ENCODE data around the gene CRIP2.

The CRIP2 gene

DNA sequence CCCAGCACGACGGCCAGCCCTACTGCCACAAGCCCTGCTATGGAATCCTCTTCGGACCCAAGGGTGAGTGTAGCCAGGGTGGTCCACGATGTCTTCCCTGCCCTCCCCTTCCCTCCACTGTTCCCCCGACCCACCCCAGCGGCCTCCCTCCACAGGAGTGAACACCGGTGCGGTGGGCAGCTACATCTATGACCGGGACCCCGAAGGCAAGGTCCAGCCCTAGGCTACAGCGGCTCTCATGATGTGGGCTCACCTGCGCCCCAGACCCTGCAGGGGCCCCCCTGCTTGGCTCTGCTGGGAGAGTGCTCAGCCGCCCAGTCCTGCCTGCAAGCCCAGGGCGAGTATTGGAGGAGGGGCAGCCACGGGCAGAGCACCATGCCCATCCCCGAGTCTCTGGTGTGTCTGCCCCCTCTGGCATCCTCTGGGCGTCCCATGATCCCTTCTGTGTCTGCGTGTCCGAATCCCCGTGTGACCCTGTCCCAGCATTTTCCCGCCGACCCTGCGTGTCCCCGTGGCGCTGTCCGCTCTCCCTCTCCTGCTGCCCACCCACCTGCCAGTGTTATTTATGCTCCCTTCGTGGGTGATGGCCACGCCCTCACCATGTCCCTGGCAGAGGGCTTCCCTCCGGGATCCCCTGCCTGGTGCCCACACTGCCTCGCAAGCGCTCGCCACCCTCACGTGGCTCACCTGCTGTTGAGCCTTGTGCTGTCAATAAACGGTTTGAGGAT lies 5.0 kb downstream of the CRIP2 start:
- H3K9me3 ChIP-seq (ENCODE audit: low read depth, low read length) = no peaks in the 10 kb centered on the region
- H3K4me3 ChIP-seq = no peak overlapping the region
- H3K36me3 ChIP-seq (ENCODE audit: insufficient read depth, low read length) = peaks cover 8% of the 10 kb centered on the region
- no peak overlapping the region for H3K9ac ChIP-seq (ENCODE audit: insufficient read length)
- no peak for DNase-seq (ENCODE audit: low read depth, low spot score)
- no peak for TF ChIP-seq POLR2AphosphoS5 (IDR thresholded peaks at IDR 0.05; ENCODE audit: borderline replicate concordance, low read depth, low read length)
- no peak for TF ChIP-seq EZH2 (IDR thresholded peaks at IDR 0.05)
- TF ChIP-seq FOXP2 (optimal IDR thresholded peaks at IDR 0.05; ENCODE audit: control extremely low read depth, extremely low read length, insufficient read depth) = no peak
- H3K27ac ChIP-seq = peak overlapping the region; percentile 97; the same call in 1 of the 2 replicates

DNA sequence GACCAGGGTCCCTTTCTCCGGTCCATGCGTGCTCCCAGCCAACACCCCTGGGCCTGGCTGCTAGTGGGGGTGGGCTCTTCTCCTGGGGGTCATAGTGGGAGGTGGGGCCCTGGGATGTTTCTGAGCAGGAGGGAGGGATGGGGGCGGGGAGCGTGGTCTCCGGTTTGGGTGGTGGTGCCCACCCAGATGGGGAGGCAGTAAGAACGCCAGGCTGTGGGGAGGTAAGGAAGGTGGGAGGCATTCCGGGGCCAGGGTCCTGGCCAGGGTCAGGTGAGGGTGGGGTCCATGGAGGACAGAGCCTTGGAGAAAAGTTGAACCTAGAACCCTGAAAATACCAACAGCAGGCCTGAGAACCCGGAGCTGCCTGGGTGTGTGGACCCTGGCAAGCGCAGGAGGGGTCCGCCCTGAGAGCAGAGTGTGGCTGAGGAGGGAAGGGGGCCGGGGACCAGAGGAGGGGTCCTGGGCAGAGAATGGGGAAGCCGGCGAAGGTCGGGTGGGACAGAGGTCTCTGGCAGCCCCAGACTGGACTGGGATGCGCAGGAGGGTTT lies 5.7 kb downstream of the CRIP2 start:
- peak overlapping the region; percentile 97 for H3K27ac ChIP-seq
- peak overlapping the region; percentile 79; the same call in 1 of the 2 replicates for H3K4me3 ChIP-seq
- H3K36me3 ChIP-seq (ENCODE audit: insufficient read depth, low read length) = peaks cover 8% of the 10 kb centered on the region
- no peak overlapping the region for H3K9ac ChIP-seq (ENCODE audit: insufficient read length)
- TF ChIP-seq FOXP2 (optimal IDR thresholded peaks at IDR 0.05; ENCODE audit: control extremely low read depth, extremely low read length, insufficient read depth) = no peak
- TF ChIP-seq EZH2 (IDR thresholded peaks at IDR 0.05) = no peak
- no peak for TF ChIP-seq POLR2AphosphoS5 (IDR thresholded peaks at IDR 0.05; ENCODE audit: borderline replicate concordance, low read depth, low read length)
- no peak for DNase-seq (ENCODE audit: low read depth, low spot score)
- H3K9me3 ChIP-seq (ENCODE audit: low read depth, low read length) = no peaks in the 10 kb centered on the region

DNA sequence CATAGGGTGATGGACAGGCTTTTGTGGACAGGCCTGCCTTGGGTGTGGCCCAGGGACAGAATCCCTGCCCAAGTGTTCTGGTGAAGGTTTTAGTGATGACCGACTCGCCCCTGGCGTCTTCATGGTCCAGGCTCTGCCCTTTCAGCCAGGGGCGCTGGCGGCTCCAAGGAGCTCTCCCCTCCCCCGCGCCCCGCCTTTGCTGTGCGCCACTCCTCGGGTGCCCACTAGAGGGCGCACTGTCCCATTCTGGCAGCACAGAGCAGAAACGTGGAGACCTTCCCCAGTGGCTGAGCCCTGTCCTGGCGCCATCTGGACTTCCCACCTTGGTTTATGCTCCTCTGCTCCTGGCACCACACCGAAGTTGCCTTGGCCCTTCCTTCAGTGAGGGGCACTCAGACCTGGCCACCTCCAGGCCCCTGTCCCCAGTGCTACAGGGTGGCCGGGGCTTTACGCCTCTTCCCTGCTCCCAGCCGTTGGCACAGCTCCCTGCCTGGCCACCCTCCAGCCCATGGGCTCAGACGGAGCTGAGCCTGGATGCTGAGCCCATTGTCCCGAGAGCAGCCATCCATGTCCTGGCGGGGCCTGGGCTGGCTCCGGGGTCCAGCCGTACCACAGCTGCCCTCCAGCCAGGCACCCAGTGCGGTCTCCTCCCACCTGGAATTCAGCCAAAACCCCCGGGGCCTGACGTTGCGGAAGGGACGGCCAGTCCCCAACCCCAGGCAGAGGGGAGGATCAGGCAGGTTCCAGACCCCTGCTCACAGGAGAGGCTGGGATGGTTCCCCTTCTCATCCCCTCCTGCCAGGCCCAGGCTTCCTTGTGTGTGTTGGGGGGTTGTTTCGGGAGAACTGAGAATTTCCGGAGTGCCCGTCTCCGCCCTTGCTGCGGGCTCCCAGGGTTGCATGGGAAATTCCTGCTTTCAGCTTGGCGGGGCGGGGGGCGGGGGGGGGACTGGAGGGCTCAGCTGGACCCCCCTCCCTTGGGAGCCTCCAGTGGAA lies 6.5 kb downstream of the CRIP2 start:
- DNase-seq (ENCODE audit: low read depth, low spot score) = peak; percentile 55
- Histone ChIP-seq H3K36me3 (ENCODE audit: insufficient read depth, low read length) (peaks cover 8% of the 10 kb centered on the region), H3K4me3 (peak overlapping the region; percentile 79), H3K9me3 (ENCODE audit: low read depth, low read length) (no peaks in the 10 kb centered on the region), H3K9ac (ENCODE audit: insufficient read length) (peak overlapping the region; percentile 78), H3K27ac (peak overlapping the region; percentile 97)
- TF ChIP-seq EZH2 (IDR thresholded peaks at IDR 0.05) (no peak), FOXP2 (optimal IDR thresholded peaks at IDR 0.05; ENCODE audit: control extremely low read depth, extremely low read length, insufficient read depth) (no peak), POLR2AphosphoS5 (IDR thresholded peaks at IDR 0.05; ENCODE audit: borderline replicate concordance, low read depth, low read length) (peak; percentile 51)

DNA sequence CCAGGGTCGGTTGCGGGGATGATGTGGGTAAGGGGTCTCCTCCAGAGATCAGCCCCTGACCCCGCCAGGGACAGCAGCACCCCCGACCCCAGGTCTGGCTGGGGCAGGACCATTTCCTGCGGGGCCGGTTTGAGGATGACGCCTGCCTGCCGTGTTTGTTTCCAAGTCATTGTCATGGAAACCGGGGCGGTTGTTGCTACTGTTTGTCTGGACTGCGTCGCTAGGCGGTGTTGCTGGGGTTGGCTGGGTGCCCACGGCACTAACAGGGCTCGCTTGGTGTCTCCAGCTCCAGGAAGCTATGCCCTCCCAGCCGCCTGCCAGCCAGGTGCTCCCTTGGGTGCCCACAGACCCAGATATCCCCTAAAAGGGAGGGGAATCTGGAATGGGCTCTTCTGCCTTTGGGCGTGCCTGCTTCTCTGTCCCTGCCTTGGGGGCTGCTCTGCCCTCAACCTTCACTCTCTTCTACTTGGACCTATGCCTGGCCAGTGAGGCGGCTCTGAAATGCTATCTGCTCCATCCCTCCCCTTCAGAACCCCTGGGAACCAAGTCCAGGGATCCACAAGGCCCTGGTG lies 7.4 kb downstream of the CRIP2 start:
- Histone ChIP-seq H3K36me3 (ENCODE audit: insufficient read depth, low read length) (peaks cover 3% of the 10 kb centered on the region; the same call in 1 of the 2 replicates), H3K27ac (peak overlapping the region; percentile 88), H3K9ac (ENCODE audit: insufficient read length) (no peak overlapping the region), H3K4me3 (peak overlapping the region; percentile 63), H3K9me3 (ENCODE audit: low read depth, low read length) (no peaks in the 10 kb centered on the region)
- TF ChIP-seq POLR2AphosphoS5 (IDR thresholded peaks at IDR 0.05; ENCODE audit: borderline replicate concordance, low read depth, low read length) (no peak), FOXP2 (optimal IDR thresholded peaks at IDR 0.05; ENCODE audit: control extremely low read depth, extremely low read length, insufficient read depth) (no peak), EZH2 (IDR thresholded peaks at IDR 0.05) (no peak)
- DNase-seq (ENCODE audit: low read depth, low spot score) = no peak

DNA sequence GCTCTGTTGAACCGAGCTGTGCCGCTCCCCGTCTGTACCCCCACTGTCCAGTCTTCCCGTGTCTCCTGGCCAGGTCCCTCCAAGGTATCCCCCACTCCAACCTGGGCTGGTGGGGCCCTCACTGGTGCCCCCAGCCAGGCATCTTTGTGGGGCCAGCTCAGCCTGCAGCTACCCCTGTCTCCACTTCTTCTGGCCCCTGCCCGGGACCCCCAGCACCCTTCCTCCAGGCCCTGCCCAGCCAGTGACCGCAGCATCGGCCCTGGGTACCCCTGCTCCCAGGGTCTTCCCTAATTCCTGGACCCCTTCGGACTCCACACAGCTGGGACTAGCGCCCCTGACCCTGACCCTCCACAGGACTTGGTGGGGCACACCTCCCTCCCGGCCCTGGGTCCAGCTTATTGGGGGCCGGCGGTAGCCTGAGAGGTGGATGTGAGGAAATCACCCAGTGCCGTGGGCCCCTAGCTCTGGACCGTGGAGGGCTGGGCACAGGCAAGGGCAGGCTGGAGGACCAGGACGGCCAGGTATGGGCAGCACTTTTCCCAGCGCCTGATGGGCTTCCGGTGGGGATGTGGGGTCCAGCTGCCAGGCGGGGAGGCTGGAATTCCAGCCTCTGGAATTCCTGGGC lies 8.0 kb downstream of the CRIP2 start:
- Histone ChIP-seq H3K4me3 (peak overlapping the region; percentile 63; the same call in 1 of the 2 replicates), H3K36me3 (ENCODE audit: insufficient read depth, low read length) (peaks cover 3% of the 10 kb centered on the region; the same call in 1 of the 2 replicates), H3K9ac (ENCODE audit: insufficient read length) (no peak overlapping the region), H3K9me3 (ENCODE audit: low read depth, low read length) (no peaks in the 10 kb centered on the region), H3K27ac (peak overlapping the region; percentile 88)
- DNase-seq (ENCODE audit: low read depth, low spot score) = no peak
- TF ChIP-seq POLR2AphosphoS5 (IDR thresholded peaks at IDR 0.05; ENCODE audit: borderline replicate concordance, low read depth, low read length) = no peak
- no peak for TF ChIP-seq EZH2 (IDR thresholded peaks at IDR 0.05)
- no peak for TF ChIP-seq FOXP2 (optimal IDR thresholded peaks at IDR 0.05; ENCODE audit: control extremely low read depth, extremely low read length, insufficient read depth)

DNA sequence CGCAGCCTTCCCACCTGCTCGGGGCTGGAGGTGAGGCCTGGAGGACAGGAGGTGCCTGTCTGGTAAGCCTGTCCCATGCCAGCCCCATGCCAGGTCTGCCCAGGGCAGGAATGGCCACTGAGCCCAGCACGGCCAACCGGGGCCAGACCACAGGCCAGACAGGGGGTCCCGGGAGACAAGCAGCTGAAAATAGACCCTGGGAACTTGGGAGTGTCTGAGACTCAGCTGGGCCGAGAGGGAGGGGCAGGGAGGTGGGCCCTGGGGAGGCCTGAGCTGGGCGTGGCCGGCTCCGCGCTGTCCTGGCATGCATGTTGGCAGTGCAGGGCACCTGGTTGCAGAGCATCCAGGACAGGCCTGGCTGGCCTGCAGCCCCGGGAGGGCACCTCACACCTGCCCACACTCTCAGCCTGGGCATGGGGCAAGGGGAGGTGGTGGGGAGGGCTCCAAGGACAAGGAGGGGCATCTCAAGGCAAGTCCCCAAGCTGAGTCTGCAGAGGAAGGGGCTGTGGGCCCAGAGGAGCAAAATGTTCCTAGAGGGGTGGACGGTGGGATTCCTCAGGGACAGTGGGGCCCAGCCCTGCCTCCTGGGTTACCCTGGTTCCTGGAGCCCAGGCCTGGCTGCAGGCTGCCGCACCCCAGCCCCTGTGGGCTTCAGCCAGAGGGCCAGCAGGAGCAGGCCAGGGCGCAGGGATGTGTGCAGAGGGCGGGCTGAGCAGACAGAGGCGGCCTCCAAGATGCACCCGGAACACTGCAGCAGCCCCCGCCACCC lies 8.9 kb downstream of the CRIP2 start:
- no peak overlapping the region for H3K9ac ChIP-seq (ENCODE audit: insufficient read length)
- H3K9me3 ChIP-seq (ENCODE audit: low read depth, low read length) = no peaks in the 10 kb centered on the region
- peaks cover 3% of the 10 kb centered on the region; the same call in 1 of the 2 replicates for H3K36me3 ChIP-seq (ENCODE audit: insufficient read depth, low read length)
- H3K27ac ChIP-seq = no peak overlapping the region
- H3K4me3 ChIP-seq = no peak overlapping the region
- DNase-seq (ENCODE audit: low read depth, low spot score) = no peak
- no peak for TF ChIP-seq EZH2 (IDR thresholded peaks at IDR 0.05)
- TF ChIP-seq FOXP2 (optimal IDR thresholded peaks at IDR 0.05; ENCODE audit: control extremely low read depth, extremely low read length, insufficient read depth) = no peak
- no peak for TF ChIP-seq POLR2AphosphoS5 (IDR thresholded peaks at IDR 0.05; ENCODE audit: borderline replicate concordance, low read depth, low read length)
